ENCODE results near the gene SLC13A2.
"Not testable (repeated sequence)": the region's sequence is repeated elsewhere in the genome, so short reads cannot be mapped to it uniquely, and the experiment has no call there.

The SLC13A2 gene

DNA sequence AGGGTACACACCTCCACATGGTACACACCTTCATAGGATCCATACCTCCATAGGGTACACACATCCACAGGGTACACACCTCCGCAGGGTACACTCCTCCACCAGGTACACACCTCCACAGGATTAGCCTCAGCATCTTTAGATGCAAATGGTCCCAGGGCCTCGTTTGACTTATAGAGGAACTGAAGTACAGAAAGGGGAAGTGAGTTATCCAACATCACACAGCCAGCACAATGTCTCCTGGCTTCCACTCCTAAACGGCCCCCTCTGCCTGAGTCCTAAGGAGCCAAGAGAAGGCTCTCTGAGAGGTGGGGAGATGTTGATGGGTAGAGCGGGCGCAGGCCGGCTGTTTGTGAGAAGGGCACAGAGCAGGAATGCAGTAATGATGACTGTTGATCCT, 44.7 kb downstream of the SLC13A2 start:
- no peak for DNase-seq (ENCODE audit: low spot score)

DNA sequence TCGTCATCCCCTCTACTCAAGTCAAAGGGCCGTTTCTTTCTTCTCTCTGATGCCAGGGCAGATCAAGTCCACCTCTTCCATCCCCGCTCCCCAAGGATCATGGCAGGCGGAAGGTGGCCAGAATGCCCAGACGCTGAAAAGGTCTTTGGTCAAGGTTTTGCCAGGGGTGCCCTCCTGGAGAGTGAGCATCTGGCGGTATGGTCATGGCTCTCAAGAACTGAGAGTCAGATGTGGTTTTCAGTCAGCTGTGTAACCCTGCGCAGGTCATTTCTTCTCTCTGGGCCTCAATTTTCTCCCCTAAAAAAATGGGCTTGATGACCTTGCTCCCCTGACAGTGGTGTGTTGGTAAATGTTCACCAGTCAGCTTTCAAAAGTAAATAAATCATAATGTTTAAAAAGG, 45.1 kb downstream of the SLC13A2 start:
- no peak for DNase-seq (ENCODE audit: low spot score)

DNA sequence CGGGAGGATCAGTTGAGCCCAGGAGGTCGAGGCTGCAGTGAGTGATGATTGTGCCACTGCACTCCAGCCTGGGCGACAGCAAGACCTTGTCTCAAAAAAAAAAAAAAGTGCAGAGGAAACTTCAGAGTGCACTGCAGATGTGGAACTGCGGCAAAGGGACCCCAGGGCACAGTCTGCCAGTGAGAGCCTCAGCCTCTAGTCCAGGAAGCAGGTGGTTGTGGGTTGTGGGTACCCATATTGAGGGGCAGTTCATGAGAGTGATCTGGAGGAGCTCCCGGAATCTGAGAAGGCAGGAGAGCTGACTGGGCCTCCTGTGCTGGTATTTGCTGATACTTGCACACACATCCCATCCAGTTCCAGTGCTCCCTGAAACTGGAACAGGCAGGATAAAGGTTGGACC, 45.8 kb downstream of the SLC13A2 start:
- DNase-seq (ENCODE audit: low spot score), result no peak

DNA sequence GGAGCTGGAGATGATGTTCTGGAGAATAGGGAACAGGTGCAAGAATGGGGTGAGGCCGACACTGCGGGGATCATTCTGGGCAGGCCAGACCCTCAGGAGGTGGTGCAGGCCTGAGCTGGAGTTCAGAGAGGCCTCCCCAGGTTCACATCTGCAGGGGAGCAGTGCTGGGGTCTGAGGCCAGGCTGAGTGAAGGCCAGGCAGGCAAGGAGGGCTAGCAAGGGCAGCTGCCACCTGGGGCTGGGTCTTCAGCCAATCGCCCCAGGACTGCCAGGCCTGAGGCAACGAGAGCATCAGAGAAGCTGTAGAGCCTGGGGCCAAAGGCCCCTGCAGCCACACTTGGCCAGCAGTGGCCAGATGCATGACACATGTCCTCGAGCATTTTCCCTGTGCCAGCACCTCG, 47.2 kb downstream of the SLC13A2 start:
- no peak for DNase-seq (ENCODE audit: low spot score)

DNA sequence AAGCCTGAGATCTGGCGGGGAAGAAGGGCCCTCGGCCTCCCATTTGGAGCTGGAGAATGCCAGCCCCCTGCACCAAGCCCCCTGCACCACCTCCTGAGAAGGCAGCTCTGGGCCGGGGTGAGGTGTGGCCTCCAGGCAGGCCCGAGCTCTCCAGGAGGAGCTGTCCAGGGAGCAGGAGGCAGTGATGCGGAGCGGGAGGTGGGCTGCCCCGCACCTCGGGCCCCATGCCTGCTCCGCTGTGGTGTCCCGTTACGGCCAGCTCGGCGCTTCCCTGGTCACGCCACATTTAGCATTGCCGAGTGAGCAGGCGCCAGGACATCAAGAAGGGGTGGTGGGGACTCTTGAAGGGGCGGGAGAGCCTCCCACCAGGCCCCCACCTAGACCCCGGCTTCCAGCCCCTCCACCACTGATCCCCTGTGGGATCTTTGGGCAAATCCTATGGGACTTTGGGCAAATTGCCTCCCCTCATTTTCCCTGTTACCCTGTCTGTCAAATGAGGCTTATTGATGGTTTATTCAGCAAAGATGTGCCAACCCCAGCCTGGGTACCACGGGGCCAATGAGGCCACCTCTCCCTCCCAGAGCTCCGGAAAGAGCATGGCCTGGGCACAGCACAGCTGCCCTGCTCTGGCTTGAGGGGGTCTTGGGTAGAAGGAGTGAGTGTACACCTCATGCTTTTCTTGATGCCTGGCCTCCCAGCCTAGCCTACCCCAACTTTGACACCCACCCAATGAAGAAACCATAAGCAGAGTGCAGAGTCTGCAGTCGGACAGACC, 48.1 kb downstream of the SLC13A2 start:
- DNase-seq (ENCODE audit: low spot score), result no peak

DNA sequence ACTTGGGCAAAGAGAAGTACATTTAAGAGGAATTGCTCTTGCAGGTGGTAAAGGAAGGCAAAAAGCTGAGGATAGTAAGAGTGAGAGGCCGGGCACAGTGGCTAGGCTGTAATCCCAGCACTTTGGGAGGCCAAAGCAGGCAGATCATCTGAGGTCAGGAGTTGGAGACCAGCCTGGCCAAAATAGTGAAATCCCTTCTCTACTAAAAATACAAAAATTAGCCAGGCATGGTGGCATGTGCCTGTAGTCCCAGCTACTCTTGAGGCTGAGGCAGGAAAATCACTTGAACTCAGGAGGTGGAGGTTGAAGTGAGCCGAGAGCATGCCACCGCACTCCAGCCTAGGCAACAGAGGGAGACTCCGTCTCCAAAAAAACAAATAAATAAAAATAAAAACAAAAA, 48.8 kb downstream of the SLC13A2 start:
- DNase-seq (ENCODE audit: low spot score), result not testable (repeated sequence)

DNA sequence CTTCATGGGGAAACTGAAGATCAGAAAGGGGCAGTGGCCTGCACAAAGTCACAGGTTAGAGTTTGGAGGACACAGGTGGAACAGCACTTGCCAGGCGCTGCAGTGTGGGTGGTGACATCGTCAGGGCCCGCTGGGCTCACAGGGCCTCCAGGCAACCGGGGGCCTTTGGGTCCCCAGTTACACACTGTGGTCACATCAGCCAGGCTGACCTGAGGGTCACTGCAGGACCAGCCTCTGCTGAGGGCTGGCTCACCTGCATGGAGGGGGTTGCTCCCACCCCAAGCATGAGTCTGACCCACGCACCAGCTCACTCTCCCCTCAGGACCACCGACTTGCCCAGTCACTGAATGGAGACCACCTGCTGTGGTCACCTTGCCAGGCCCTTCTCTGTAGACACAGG, 49.7 kb downstream of the SLC13A2 start:
- no peak for DNase-seq (ENCODE audit: low spot score)

DNA sequence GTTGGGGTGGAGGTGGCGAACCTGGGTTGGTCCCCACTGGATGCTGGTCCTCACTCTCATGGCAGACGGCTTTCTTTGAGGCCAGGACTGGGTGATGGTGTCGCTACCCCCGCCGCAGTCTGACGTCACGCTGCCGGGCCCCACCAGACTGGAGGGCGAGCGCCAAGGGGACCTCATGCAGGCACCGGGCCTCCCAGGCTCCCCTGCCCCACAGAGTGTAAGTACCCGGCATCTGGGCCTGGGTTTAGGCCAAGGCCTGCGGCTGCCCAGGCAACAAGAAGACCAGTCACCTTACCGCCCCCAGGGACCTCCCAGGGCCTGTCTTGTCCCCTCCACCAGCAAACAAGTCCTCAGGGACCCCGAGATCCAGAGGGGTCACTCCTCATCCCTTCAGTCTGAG, 50.4 kb downstream of the SLC13A2 start:
- DNase-seq (ENCODE audit: low spot score), result no peak

DNA sequence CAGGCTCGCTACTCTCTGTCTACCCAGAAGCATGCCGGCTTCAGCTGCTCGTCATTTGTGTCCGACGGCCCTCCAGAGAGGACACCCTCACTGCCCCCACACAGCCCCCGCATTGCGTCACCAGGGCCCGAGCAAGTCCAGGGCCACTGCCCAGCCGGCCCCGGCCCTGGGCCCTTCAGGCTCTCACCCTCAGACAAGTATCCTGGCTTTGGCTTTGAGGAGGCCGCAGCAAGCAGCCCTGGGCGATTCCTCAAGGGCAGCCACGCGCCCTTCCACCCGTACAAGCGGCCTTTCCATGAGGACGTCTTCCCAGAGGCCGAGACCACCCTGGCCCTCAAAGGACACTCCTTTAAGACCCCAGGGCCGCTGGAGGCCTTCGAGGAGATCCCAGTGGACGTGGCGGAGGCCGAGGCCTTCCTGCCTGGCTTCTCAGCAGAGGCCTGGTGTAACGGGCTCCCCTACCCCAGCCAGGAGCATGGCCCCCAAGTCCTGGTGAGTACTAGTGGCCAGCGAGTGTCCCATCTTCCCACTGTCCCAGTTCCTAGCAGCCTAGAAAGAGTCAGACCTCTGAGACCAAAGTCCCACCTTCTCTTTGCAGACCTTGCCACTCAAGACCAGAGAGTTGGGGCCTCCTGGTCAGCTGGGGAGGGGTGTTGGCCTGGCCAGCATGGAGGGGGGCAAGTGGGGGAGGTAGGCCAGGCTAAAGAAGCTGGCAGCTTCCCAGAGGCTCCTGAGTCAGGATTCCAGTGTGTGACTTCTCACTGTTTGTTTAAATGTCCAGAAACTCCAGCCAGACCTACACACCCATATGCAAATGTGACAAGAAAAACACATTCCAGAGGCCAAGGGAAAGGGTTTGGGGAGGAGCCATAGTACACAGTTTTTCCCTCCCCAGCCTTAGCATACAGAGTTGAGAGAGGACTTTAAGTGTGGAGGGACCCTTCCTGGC, 51.3 kb downstream of the SLC13A2 start:
- DNase-seq (ENCODE audit: low spot score), result no peak

DNA sequence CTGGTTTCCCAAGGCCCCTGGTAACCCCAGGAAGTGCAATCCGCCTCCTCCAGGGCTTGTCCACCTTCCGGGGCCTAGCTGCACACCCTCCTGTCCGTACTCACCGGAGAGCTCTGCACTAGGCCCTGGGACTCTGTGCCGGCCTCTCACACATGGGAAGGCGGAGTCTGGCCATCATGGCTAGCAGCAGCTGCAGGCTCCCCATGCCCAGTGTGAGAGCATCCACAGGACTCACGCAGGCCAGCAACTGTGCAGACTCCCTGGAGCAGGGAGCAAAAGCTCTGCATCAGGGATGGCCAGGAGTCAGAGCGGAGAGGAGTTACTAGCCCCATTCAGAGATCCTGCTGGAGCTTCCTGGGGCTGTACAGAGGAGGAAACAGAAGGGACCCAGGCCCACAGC, 52.9 kb downstream of the SLC13A2 start:
- DNase-seq (ENCODE audit: low spot score), result no peak

DNA sequence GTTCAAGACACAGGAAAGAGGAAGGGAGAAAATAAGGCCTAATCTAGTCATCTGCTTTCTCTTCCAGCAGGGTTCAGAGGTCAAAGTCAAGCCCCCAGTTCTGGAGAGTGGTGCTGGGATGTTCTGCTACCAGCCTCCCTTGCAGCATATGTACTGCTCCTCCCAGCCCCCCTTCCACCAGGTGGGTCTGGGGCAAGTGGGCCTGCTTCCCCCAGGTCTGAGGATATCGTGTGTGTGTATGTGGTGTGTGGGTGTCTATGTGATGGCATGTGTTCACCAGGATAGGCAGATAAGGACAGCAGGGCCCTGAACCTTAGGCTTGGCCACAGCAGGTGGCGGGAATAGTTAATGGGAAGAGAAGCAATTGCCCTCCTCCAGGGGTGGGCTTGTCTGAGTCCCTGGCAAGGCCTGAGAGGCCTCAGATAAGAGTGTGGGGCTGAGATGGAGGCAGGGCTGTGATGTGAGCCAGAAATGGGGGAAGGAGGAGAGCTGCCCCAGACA, 53.8 kb downstream of the SLC13A2 start:
- DNase-seq (ENCODE audit: low spot score), result no peak

DNA sequence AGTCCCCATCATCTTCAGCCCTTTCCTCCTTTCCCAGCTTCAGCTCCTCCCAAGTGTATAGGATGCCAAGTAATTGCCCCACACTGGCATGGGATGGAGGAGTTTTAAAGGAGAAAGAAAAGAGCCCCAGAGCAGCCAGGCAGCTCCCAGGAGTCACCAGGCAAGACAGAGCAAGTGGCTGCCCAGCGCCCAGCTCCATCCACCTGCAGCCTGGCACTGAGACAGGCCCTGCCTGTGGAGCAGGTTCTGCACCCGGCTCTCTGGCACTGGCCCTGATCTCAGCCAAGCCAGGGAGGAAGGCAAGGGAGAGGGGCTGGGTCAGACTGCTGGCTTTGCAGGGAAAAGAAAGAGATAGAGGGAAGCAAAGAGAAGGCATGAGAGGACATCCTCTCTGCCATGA, 54.4 kb downstream of the SLC13A2 start:
- no peak for DNase-seq (ENCODE audit: low spot score)

DNA sequence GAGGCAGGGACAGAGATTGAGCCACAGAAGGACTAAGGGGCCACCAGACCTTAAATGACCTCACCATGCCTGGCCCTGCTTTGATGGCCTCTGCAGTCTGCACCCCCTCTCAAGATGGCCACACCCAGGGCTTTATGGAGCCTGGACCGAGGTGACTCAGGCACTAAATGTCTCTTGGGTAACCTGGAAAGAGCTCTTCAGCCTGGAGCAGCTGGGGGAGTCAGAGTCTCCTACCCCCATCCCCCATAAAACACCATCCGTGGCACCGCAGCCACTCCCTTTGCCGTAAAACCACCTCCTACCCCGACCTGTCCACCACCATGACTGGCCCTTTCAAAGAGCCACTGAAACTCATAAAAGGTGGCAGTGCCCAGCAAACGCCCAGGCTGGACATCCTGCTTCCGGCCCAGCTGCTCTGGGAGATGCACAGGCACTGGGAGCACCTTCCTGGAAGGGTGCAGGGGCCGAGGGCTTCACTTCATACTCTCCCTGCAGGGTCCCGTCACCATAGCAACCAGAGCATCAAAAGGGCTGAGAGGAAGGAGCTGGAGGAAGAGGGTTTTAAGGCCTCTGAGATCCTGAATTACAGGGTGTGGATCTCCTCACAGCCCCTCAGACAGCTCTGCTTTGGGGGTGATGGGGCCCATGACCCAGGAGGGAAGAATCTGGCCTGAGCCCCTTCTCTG, 55.0 kb downstream of the SLC13A2 start:
- no peak for DNase-seq (ENCODE audit: low spot score)

DNA sequence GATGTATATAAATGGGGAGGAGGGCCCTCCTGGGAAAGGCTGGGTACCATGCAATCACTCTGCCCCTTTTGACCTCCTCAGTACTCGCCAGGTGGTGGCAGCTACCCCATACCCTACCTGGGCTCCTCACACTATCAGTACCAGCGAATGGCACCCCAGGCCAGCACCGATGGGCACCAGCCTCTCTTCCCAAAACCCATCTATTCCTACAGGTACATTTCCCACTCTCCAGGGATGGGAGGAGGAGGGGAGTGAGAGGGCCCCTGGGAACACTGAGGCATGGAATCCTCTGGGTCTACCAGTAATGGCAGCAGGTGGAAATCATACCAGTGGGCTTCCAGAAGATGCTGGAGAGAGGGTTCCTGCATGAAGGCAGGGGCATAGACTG, 55.6 kb downstream of the SLC13A2 start:
- DNase-seq (ENCODE audit: low spot score), result no peak

DNA sequence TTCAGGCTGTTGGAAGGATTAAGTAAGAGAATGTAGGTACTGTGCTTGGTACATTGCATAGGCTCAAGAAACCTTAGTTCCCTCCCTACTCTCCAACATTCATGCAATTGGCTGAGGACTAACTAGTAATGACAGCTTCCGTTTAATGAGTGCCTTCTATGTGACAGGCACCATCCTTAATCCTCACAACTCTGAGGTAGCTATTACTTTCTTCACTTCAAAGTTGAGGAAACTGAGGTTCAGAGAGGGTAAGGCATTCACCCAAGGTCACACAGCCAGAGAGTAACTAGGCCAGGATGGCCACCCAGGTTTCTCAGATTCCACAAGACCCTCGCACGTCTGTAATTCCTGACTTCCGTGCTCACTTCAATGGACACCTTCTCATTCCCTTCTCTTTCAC, 56.8 kb downstream of the SLC13A2 start:
- no peak for DNase-seq (ENCODE audit: low spot score)

DNA sequence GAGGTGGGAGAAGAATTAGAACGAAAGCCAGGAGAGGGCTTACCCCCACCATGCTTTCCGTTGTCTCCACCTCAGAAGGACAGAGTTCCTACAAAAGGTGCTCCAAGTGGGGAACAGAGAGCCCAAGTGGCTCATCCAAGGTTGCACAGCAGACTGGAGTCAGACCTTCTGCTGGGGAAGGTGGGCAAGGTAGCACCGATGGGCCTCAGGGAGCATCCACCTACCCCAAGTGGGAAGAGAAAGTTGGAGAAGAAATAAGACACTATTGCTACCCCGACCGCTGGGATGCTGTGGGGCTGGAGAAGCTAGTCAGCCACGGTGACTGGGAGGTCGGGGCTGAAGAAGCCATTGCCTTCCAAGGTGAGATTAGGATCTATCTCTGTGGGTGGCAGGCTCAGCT, 57.5 kb downstream of the SLC13A2 start:
- DNase-seq (ENCODE audit: low spot score), result no peak

DNA sequence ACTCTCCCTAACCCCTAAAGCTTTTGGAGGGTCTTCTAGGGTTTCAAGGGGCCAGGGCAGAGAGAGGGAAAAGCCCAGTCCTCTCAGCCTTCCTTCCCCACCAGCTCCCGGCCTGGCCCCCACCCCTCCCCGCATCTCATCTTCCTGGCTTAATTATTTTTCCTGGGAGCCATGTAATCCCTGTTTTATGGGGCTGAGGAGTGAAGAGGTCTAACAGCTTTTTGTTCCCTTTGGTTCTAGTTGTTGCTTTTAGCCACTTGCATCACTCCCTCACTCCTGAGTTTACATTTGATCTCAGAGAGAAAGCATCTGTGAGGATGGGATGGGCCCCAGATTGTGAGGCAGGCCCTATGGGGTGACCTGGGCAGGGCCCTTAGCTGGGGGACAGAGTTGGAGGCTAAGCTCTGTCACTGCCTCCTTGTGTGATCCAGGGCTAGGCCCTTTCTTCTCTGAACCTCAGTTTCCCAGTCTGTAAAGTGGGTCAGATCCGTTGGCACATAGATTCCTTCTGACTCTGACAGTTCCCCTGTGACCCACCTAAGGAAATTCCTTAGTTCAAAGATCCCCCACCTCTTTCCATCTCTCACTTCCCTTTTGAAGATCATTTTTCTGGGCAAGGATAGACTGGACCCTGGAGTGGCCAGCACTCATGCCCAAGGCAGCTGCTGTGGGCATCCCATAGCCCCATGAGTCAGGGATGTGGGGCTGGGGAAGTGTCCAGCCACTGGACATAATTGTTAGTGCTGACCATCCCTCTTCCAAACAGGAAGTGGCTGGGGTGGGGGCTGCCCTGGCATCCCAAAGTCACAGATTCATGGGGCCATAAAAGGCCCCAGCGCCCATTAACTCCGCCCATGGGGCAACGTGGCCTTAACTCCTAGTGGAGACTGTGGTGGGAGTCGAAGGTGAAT, 58.9 kb downstream of the SLC13A2 start:
- no peak for DNase-seq (ENCODE audit: low spot score)

DNA sequence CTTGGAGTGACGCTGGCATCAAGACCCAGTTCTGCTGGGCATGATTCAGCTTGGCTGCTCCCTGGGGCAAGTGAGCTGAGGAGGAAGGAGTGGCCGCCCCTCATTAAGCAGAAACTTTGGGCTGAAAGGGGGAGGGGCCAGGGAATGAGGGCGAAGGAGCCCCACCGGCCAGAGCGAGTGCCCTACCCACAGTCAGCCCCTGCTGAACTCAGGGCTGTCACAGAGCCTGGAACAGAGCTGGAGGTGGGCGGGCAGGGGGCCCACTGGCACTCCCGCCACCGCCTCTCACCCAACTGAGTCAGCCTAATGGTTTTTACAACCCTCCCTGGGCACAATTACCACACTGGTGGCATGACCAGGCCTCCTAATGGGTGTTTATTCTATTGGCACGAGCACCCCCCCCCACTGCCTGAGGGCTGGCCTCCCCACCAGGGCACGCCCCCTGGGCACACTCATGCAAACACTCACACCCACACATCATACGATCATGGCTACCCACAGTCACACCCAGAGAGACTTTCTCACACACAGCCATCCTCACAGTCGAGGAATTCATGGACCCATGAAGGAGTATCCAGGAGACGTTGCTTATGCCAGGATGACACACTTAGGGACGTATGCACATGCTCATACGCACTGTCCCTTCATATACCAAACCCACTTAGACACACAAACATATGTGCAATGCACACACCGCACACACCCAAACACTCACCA, 59.8 kb downstream of the SLC13A2 start:
- no peak for DNase-seq (ENCODE audit: low spot score)

DNA sequence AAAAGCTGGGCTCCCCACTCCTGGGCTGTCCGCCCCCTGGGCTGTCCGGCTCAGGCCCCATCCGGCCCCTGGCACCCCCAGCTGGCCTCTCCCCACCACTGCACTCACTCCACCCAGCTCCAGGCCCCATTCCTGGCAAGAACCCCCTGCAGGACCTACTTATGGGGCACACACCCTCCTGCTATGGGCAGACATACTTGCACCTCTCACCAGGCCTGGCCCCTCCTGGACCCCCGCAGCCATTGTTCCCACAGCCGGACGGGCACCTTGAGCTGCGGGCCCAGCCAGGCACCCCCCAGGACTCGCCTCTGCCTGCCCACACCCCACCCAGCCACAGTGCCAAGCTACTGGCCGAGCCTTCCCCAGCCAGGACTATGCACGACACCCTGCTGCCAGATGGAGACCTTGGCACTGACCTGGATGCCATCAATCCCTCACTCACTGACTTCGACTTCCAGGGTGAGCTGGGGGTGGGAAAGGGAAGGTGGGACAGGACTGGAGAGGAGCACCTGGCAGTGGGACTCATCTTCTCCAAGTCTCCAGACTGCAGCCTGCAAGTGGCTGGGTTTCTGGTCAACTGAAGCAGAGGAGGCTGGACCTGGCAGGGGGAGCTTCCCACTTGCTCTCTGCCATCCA, 61.4 kb downstream of the SLC13A2 start:
- DNase-seq (ENCODE audit: low spot score), result no peak

DNA sequence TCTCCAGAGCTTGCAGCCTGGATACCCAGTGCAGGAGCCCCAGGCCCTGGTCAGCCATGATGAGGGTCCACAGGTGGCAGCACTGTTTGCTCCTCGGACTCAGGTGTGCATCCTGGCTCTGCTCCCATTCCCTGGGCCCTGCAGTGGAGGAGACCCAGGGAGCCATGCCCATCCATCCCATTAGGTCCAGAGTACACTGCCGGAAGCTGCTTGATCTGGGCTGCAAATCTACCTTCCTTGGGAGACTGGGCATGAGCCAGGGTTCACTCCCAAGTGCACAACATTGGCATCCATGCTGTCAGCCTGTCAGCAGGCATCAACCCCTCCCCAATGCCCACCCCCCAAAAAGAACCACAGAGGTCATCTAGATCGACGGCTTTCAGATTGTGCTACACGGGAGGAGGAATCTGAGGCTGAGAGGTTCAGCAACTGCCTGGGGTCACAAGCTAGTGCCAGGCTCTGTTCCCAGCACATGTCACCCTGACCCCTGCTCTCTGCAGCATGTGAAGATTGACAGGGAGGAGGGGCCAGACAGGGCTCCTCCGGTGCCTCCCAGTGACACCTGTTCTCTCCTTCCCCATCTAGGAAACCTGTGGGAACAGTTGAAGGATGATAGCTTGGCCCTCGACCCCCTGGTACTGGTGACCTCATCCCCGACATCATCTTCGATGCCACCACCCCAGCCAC, 63.2 kb downstream of the SLC13A2 start:
- no peak for DNase-seq (ENCODE audit: low spot score)
